Coronary artery (tissue), 2 donors: ENCODE measurements around the gene LGALS4.
"Not testable (repeated sequence)": the region's sequence is repeated elsewhere in the genome, so short reads cannot be mapped to it uniquely, and the experiment has no call there.

Source experiments
- DNase-seq: peaks from one replicate; pipeline ENCODE4 v3.0.0-alpha.2; 2017; ENCODE audit warnings: low spot score
- H3K27ac ChIP-seq, 2 donors: fragments of 200-600 bp; sonication (generic); one replicate each; pipeline ENCODE4 v1.5.1; 2016 to 2019
- H3K4me3 ChIP-seq: fragments of 200-600 bp; sonication (generic); 2 replicates; pipeline ENCODE4 v1.5.1; 2016; ENCODE audit warnings: mild to moderate bottlenecking, moderate library complexity
- TF ChIP-seq, protein P1 (sequence below): fragments of 200-600 bp; sonication (generic); IDR thresholded peaks from one replicate; pipeline ENCODE4 v1.5.1; 2019; ENCODE audit warnings: antibody characterized with exemption

LGALS4 gene

DNA sequence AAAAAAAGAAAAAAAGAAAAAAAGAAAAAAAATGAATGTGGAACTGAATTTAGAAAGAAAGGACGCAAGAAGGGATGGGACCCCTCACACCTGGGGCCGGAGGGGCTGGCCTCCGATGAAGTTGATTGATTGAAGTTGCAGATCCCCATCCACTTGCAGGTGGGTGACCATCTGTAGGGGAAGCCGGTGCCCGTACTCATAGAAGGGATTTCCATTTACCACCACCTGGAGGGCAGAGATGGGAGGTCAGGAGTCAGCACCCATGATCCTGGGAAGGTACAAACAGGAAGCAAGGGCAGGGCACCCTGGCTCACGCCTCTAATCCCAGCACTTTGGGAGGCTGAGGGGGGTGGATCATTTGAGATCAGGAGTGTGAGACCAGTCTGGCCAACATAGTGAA, 6.4 kb downstream of the LGALS4 start:
- no peak for DNase-seq
- Histone ChIP-seq H3K27ac (no peak overlapping the region), H3K4me3 (no peak overlapping the region)
- TF ChIP-seq, protein P1, sequence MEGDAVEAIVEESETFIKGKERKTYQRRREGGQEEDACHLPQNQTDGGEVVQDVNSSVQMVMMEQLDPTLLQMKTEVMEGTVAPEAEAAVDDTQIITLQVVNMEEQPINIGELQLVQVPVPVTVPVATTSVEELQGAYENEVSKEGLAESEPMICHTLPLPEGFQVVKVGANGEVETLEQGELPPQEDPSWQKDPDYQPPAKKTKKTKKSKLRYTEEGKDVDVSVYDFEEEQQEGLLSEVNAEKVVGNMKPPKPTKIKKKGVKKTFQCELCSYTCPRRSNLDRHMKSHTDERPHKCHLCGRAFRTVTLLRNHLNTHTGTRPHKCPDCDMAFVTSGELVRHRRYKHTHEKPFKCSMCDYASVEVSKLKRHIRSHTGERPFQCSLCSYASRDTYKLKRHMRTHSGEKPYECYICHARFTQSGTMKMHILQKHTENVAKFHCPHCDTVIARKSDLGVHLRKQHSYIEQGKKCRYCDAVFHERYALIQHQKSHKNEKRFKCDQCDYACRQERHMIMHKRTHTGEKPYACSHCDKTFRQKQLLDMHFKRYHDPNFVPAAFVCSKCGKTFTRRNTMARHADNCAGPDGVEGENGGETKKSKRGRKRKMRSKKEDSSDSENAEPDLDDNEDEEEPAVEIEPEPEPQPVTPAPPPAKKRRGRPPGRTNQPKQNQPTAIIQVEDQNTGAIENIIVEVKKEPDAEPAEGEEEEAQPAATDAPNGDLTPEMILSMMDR, result no peak

DNA sequence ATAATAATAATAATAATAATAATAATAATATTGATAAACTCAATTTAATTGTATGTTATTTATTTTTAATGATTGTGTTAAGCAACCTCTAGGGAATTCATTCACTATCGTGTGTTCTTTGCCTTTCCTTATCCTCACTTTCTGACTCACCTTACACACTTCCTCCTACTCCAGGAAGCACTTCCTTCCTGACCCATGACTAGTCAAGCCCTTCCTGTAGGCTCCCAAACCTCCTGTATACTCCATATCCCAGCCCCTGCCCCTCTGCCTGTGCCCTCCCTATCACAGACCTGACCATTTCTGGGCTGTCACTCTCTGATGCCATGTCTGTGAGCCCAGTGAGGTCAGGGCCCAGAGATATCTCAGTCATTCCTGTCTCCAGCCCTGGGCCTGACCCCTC, 7.6 kb downstream of the LGALS4 start:
- Histone ChIP-seq H3K4me3 (no peak overlapping the region), H3K27ac (no peak overlapping the region)
- TF ChIP-seq, protein P1, result no peak
- no peak for DNase-seq

DNA sequence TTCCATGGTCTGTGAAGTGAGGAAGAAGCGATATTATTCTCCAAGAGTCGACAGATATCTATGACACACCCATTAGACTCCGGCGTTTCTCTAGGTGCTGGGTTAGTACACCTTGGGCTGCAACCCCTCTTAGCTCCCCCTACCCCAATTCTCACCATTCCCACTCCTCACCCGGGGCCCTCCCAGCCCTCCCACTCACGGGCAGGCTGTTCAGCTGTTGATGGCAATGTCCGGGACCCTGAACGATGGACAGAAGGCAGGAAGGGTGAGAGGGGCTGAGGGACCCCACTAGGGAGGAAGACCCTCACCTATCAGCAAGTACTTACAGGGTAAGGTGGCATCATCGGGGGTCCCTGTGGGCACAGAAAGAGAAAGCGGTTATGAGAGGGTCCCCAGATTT, 9.2 kb downstream of the LGALS4 start:
- Histone ChIP-seq H3K4me3 (no peak overlapping the region), H3K27ac (no peak overlapping the region)
- TF ChIP-seq, protein P1, result no peak
- no peak for DNase-seq

DNA sequence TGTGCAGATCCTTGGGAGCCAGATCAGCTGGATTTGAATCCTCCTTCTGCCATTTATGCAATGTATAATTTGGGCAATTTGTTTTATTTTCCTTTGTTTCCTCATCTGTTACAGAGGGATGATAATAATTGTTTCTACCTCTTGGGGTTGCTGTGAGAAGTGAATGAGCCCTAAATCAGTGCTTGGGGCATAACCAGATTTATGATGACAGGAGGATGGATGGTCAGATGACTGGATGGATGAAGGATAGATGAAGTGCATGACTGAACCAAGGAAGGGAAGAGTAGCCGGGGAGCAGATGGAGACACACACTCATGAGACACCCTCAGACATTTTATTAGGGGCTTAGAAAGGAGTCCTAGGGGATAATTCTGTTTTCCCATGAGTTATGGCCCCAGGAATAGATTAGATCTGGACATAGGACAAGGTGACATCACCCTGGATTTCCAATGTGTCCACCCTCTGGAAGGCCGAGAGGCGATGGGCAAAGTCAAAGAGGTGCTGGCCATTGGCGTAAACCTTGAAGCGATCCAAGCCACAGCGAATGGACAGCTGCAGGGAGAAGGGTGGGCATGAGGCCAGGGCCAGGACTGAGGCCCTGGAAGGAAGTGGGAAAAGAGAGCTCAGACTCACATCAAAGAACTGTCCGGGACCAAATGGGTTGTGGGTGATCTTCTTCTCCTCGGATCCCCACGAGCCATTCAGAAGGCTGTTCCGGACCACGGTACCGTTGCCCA, 11.2 kb downstream of the LGALS4 start:
- no peak for DNase-seq
- TF ChIP-seq, protein P1, result no peak
- H3K4me3 ChIP-seq, result no peak overlapping the region
- H3K27ac ChIP-seq, result no peak overlapping the region

DNA sequence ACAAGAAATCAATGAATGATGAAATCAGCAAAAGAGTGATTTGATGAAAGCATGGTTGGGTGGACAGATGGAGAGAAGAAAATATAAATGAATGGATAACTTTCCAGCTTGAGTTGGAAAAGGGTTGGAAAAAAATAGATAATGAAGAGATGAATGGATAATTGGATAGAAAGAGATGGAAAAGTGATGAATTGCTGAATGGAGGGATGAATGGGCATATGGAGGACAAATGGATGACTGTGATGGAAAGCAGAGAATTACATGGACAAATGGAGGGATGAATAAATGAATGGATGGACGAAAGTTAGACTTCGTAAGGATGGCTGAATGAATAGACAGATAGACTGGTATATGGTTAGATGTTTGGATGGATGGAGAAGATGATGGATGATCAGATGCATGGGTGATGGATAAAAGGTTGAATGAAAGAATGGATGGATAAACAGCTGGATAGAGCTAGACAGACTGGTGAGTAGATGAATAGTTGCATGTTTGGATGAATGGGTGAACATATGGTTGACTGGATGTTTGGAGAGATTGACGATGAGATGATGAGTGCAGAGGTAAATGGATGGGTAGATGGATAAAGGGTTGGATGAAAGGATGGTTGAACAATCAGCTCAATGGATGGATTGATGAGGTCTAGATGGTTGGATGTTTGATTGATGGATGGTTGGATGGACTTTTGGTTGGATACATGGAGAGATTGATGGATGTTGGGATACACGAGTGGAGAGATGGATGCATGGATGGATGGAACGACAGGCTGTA, 12.0 kb downstream of the LGALS4 start:
- TF ChIP-seq, protein P1, result no peak
- no peak overlapping the region for H3K27ac ChIP-seq
- H3K4me3 ChIP-seq, result no peak overlapping the region
- no peak for DNase-seq

DNA sequence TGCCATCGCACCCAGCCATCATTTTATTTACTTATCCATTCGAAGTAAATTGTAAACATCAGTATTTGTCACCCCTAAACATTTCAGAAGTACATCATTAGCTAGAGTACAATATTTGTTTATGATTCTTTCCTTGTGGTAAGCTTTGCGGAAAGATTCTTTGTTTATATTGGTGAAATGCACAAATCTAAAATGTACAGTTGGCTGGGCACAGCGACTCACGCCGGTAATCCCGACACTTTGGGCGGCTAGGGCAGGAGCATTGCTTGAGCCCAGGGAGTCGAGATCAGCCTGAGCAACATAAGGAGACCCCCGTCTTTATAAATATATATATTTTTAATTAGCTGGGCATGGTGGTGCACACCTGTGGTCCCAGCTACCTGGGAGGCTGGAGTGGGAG, 13.6 kb downstream of the LGALS4 start:
- DNase-seq, result no peak
- Histone ChIP-seq H3K4me3 (no peak overlapping the region), H3K27ac (no peak overlapping the region)
- TF ChIP-seq, protein P1, result no peak

DNA sequence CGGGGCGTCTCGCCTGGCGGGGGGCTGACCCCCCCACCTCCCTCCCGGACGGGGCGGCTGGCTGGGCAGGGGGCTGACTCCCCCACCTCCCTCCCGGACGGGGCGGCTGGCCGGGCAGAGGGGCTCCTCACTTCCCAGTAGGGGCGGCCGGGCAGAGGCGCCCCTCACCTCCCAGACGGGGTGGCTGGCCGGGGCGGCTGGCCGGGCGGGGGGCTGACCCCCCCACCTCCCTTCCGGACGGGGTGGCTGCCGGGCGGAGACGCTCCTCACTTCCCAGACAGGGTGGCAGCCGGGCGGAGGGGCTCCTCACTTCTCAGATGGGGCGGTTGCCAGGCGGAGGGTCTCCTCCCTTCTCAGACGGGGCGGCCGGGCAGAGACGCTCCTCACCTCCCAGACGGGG, 15.0 kb downstream of the LGALS4 start:
- not testable (repeated sequence) for H3K4me3 ChIP-seq, DNase-seq, H3K27ac ChIP-seq
